Measurements from ENCODE around the gene UBE3D. TPM values are rescaled to one million over a fixed set of nuclear protein-coding genes. Genes with fewer than 3 reads are reported as not detected.

The UBE3D gene
- total RNA-seq, 1 donor from 2014 or later = 4.4 TPM

DNA sequence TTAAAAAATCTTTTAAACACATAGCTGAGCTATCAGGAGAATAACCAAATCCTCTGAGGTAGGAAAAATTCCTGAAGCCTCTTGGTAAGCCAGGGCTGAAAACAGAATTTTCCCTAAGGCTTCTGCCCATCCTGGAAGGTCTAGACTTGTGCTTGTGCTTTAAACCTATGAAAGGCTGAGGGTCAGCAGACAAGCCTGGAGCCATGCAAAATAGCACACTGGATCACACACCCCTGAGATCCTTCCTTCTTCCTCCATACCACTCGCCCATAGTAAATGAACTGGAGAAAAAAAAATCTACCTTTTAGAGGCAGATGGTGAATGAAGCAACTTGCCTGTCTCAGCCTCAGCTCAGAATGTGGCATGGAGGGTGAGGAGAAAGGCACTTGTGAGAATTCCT, 144.4 kb downstream of the UBE3D start:
- no peak for DNase-seq
- no peak for ATAC-seq
- intact Hi-C loops (cut with DNase I) = no loop called here
- H3K27me3 ChIP-seq = no peaks in the 10 kb centered on the region
- no peaks in the 10 kb centered on the region for H3K36me3 ChIP-seq
- H3K4me3 ChIP-seq = no peak overlapping the region
- TF ChIP-seq, protein P1, sequence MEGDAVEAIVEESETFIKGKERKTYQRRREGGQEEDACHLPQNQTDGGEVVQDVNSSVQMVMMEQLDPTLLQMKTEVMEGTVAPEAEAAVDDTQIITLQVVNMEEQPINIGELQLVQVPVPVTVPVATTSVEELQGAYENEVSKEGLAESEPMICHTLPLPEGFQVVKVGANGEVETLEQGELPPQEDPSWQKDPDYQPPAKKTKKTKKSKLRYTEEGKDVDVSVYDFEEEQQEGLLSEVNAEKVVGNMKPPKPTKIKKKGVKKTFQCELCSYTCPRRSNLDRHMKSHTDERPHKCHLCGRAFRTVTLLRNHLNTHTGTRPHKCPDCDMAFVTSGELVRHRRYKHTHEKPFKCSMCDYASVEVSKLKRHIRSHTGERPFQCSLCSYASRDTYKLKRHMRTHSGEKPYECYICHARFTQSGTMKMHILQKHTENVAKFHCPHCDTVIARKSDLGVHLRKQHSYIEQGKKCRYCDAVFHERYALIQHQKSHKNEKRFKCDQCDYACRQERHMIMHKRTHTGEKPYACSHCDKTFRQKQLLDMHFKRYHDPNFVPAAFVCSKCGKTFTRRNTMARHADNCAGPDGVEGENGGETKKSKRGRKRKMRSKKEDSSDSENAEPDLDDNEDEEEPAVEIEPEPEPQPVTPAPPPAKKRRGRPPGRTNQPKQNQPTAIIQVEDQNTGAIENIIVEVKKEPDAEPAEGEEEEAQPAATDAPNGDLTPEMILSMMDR (IDR thresholded peaks at IDR 0.05) = no peak
- H3K9me3 ChIP-seq = no peaks in the 10 kb centered on the region
- H3K4me1 ChIP-seq = no peaks in the 10 kb centered on the region
- no peak overlapping the region for H3K27ac ChIP-seq

DNA sequence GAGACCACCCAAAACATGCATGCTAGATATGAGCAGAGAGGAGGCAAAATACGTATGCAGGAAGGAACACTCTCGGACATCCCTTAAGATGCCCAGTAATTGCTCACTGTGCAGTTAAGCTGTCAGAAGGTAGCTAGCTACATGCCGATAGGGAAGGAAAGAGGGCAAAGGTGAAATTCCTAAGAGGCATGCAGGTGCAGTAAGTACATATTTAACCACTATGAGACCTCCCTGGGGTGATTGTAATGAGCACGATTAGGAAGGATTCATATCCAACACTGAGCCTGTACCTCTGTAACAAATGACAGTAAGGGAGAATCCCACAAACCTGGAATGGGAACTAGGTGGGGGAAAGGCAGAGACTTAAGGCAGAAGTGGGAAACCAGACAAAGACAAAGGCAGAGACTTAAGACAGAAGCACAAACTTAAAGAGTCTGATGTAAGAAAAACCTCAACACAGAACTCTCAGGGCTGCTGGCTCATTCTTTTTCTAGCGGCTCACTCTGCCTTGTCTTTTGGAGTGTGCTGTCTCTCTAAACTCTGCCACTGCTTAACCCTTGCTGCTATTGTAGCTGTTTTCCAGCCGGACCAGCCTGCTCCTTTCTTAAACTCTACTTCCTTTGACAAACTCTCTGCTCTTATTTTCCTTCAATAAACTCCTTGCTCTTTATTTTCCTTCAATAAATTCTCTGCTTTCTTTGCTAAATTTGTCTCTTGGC, 148.1 kb downstream of the UBE3D start:
- ATAC-seq = no peak
- no peaks in the 10 kb centered on the region for H3K27me3 ChIP-seq
- intact Hi-C loops (cut with DNase I) = no loop called here
- no peak overlapping the region for H3K27ac ChIP-seq
- no peak for DNase-seq
- H3K36me3 ChIP-seq = no peaks in the 10 kb centered on the region
- H3K9me3 ChIP-seq = no peaks in the 10 kb centered on the region
- no peaks in the 10 kb centered on the region for H3K4me1 ChIP-seq
- no peak overlapping the region for H3K4me3 ChIP-seq
- TF ChIP-seq, protein P1 (IDR thresholded peaks at IDR 0.05) = no peak

DNA sequence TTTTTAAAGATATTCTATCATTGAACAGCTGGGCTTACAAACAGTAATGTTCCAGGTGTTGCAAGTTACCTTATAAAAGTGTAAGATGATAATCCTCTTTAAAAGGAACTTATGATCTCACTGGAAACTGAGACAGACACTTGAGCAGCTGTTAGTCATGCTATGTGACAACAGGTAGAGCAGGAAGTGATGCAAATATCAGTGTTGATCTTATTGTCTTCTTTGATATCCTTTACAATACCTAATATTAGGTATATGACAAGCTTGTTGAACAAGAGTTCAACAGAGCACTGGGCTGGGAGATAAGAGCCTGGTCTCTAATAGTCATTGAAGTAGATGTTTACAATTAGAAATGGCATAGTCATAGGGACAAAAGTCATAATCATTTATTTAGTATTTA, 150.0 kb downstream of the UBE3D start:
- ATAC-seq (no peak), DNase-seq (no peak)
- TF ChIP-seq, protein P1 (IDR thresholded peaks at IDR 0.05) = no peak
- Histone ChIP-seq H3K4me1 (no peaks in the 10 kb centered on the region), H3K36me3 (no peaks in the 10 kb centered on the region), H3K27me3 (no peaks in the 10 kb centered on the region), H3K9me3 (no peaks in the 10 kb centered on the region), H3K27ac (no peak overlapping the region), H3K4me3 (no peak overlapping the region)
- intact Hi-C loops (cut with DNase I) = no loop called here

DNA sequence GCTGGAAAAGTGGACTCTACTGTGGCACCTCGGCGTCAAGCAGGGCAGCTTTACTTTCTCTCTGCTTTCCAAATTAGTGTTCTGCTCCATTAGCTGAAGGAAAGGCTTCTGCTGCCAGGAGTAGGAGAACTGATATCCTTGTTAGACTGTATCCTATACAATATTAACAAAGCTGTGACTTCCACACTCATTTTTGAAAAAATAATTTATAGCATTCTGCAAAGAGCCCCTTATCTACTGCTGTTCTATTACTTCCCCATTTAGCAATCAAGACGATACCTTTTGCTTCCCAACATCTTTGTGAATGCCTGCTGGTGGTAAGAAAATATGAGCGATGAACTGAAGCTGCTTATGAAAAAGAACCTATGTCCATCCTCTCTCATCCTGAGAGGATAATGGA, 151.1 kb downstream of the UBE3D start:
- Histone ChIP-seq H3K4me1 (no peaks in the 10 kb centered on the region), H3K36me3 (no peaks in the 10 kb centered on the region), H3K4me3 (no peak overlapping the region), H3K9me3 (no peaks in the 10 kb centered on the region), H3K27ac (no peak overlapping the region), H3K27me3 (no peaks in the 10 kb centered on the region)
- ATAC-seq = no peak
- TF ChIP-seq, protein P1 (IDR thresholded peaks at IDR 0.05) = no peak
- DNase-seq = no peak
- intact Hi-C loops (cut with DNase I) = no loop called here

DNA sequence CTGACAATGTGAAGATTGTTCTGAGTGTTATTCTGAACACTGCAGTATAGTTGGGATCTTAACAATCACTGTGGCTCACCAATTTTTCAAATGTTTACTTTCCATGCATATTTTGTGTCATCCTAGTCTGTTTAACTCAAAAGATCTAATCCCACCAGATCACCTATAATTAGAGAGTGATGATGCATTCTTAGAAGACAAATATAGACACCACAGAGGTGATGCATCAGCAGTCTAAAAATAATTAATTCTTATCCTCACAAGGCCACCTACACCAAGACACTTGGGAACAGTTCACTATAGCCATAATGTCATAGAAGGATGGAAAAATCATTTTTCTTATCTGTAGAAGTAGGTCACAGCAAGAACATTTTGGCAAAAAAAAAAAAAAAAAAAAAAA, 154.8 kb downstream of the UBE3D start:
- DNase-seq (no peak), ATAC-seq (no peak)
- H3K4me3 ChIP-seq = no peak overlapping the region
- no peaks in the 10 kb centered on the region for H3K4me1 ChIP-seq
- H3K27ac ChIP-seq = no peak overlapping the region
- H3K9me3 ChIP-seq = no peaks in the 10 kb centered on the region
- intact Hi-C loops (cut with DNase I) = no loop called here
- TF ChIP-seq, protein P1 (IDR thresholded peaks at IDR 0.05) = no peak
- H3K36me3 ChIP-seq = no peaks in the 10 kb centered on the region
- H3K27me3 ChIP-seq = no peaks in the 10 kb centered on the region

DNA sequence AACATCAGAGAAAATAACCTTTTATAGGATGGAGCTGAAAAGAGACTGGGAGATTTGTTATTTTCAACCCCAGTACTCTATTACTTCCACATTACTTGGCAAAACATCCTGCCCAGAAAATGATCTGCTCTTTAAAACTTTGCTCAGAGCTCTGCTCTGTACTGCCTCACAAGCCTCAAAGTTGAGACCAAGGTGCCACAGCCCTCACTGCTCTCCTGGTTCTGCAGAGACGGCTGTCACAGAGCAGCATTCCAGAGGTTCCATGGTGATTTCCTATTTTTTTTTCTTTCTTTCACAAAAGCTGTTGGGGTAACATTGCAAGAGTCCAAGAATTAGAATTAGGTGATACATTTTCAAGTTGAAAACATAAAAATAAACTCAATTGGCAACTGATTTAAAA, 155.2 kb downstream of the UBE3D start:
- no peaks in the 10 kb centered on the region for H3K9me3 ChIP-seq
- ATAC-seq (no peak), DNase-seq (no peak)
- H3K27me3 ChIP-seq = no peaks in the 10 kb centered on the region
- no peak overlapping the region for H3K27ac ChIP-seq
- TF ChIP-seq, protein P1 (IDR thresholded peaks at IDR 0.05) = no peak
- H3K4me1 ChIP-seq = no peaks in the 10 kb centered on the region
- no peaks in the 10 kb centered on the region for H3K36me3 ChIP-seq
- intact Hi-C loops (cut with DNase I) = no loop called here
- H3K4me3 ChIP-seq = no peak overlapping the region
